PC-3 (cell line): ENCODE results near the gene IFITM10. TPM values are rescaled to one million over a fixed set of nuclear protein-coding genes. Genes with fewer than 3 reads are reported as not detected.

Experiments
- ATAC-seq: fragments of 200-7000 bp; cut with Tn5 transposase; 2 replicates; pipeline ENCODE4 v1.9.1; 2020; ENCODE audit warnings: mild to moderate bottlenecking, moderate library complexity
- BruUV-seq: library from RNA; stranded (reverse); fragments of 400-500 nt; replicated peaks from 2 replicates; lab custom pipeline; 2021; lab: Mats Ljungman, UMichigan
- CTCF ChIA-PET: fragments of 300-600 bp; sonication (Branson Sonifier 250); formaldehyde crosslinking; loops from one replicate; lab custom pipeline; 2022; ENCODE audit warnings: antibody characterized with exemption; lab: Charles Lee
- POLR2A ChIA-PET: fragments of 300-600 bp; sonication (Branson Sonifier 250); formaldehyde crosslinking; loops from one replicate; lab custom pipeline; 2022; ENCODE audit warnings: antibody characterized with exemption; ENCODE audit not compliant: unreplicated experiment; lab: Charles Lee
- DNase-seq: peaks from one replicate; pipeline ENCODE4 v3.0.0-alpha.2; 2015
- H2AFZ ChIP-seq: fragments of 300-600 bp; sonication (generic); 2 replicates; pipeline ENCODE4 v1.6.0; 2016; ENCODE audit warnings: antibody characterized with exemption, low read length
- H3F3A ChIP-seq: fragments of 300-600 bp; sonication (generic); one replicate; pipeline ENCODE4 v1.6.0; 2017; ENCODE audit warnings: antibody characterized with exemption, low read length, control low read depth, mild to moderate bottlenecking; ENCODE audit not compliant: unreplicated experiment
- H3K27ac ChIP-seq: fragments of 300-600 bp; sonication (generic); 2 replicates; pipeline ENCODE4 v1.5.1; 2016; ENCODE audit warnings: mild to moderate bottlenecking, low read length
- H3K27me3 ChIP-seq: fragments of 300-600 bp; sonication (generic); 2 replicates; pipeline ENCODE4 v1.6.1; 2016; ENCODE audit warnings: low read length, mixed read lengths
- H3K36me3 ChIP-seq: fragments of 300-600 bp; sonication (generic); 2 replicates; pipeline ENCODE4 v1.6.1; 2016; ENCODE audit warnings: low read depth, mixed run types, low read length, mixed read lengths
- H3K4me1 ChIP-seq: fragments of 300-600 bp; sonication (generic); 2 replicates; pipeline ENCODE4 v1.5.1; 2016; ENCODE audit warnings: low read length; ENCODE audit not compliant: insufficient read depth
- H3K4me2 ChIP-seq: fragments of 300-600 bp; sonication (generic); 2 replicates; pipeline ENCODE4 v1.6.0; 2016; ENCODE audit warnings: low read length
- H3K4me3 ChIP-seq: fragments of 300-600 bp; sonication (generic); 2 replicates; pipeline ENCODE4 v1.5.1; 2016; ENCODE audit warnings: mild to moderate bottlenecking, low read length, mixed read lengths
- H3K79me2 ChIP-seq: fragments of 300-600 bp; sonication (generic); 2 replicates; pipeline ENCODE4 v1.6.1; 2017; ENCODE audit warnings: low read length, mixed read lengths
- H3K9ac ChIP-seq: fragments of 300-600 bp; sonication (generic); 2 replicates; pipeline ENCODE4 v1.6.0; 2016; ENCODE audit warnings: mild to moderate bottlenecking, low read length
- H3K9me2 ChIP-seq: fragments of 300-600 bp; sonication (generic); replicated peaks from 2 replicates; pipeline ENCODE4 v1.6.1; 2016; ENCODE audit warnings: mixed run types, low read length, mixed read lengths
- H3K9me3 ChIP-seq: fragments of 300-600 bp; sonication (generic); 2 replicates; pipeline ENCODE4 v1.6.1; 2016; ENCODE audit warnings: low read length, mixed read lengths
- H4K20me1 ChIP-seq: fragments of 300-600 bp; sonication (generic); 2 replicates; pipeline ENCODE4 v1.6.1; 2016; ENCODE audit warnings: low read length, mixed read lengths
- CTCF ChIP-seq: fragments of 300-600 bp; sonication (generic); conservative IDR thresholded peaks from 2 replicates; pipeline ENCODE4 v1.5.1; 2017; ENCODE audit warnings: antibody characterized with exemption, low read depth, mild to moderate bottlenecking, low read length
- EZH2 ChIP-seq: fragments of 300-600 bp; sonication (generic); IDR thresholded peaks from one replicate; pipeline ENCODE4 v1.6.1; 2017; ENCODE audit warnings: antibody characterized with exemption, mild to moderate bottlenecking, low read length; ENCODE audit not compliant: unreplicated experiment
- EZH2phosphoT487 ChIP-seq: fragments of 300-600 bp; sonication (generic); IDR thresholded peaks from 2 replicates; pipeline ENCODE4 v1.6.1; 2018; ENCODE audit warnings: mild to moderate bottlenecking, antibody characterized with exemption, low read length, borderline replicate concordance
- intact Hi-C: fragments of 100-400 bp; cut with micrococcal nuclease; formaldehyde crosslinking; loops from 2 replicates; pipeline ENCODE4 v1.9.0; 2023
- total RNA-seq: library from RNA; depleted of rRNA; stranded (reverse); fragments of >200 nt; gene quantifications from 2 replicates; pipeline ENCODE4 v1.2.3, GENCODE V29; 2014

Gene IFITM10
- total RNA-seq, 1 experiment from 2014 or later, result 1.4 TPM

DNA sequence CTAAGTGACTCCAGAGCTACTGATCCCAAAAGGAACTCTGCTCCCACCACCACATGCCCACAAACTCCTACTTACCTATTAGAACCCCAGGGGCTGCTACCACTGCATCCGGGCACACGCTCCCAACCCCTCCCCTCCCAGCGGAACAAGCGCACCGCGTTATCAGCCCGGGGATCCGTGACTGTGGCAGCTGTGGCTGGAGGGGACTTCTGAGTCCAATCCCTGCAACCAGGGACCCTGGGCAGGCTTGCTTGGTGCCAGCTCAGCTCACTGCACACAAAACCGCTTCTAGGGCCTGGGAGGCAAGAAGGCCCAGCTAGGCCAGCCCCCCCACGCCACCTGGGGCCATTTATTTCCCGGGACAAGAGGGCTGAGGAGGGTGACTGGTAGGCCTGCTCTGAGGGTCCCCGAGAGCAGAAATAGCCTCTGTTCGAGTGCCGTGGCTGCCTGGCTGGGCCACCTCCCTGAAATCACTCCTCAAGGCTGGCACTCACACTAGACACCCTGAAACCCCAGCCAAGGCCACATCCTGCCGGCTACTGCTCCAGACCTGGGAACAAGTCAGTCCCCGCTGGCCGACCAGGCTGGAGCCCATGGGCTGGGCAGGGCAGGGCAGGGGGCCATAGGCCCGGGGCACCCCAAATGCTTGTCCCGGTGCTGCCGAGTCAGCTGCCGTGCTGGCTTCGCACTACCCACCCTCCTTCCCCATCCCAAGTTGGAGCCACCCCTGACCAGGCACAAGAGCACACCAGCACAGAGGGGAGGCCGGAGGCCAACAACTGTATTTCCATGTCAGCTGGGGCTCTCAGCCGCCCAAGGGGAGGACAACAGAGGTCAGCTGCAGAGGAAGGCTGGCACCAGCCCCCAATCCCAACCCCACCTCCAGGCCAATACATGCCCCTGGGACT, 1.9 kb upstream of the IFITM10 start:
- Histone ChIP-seq H3K9ac (no peak overlapping the region), H3K4me2 (no peak overlapping the region), H4K20me1 (no peaks in the 10 kb centered on the region), H3K36me3 (no peaks in the 10 kb centered on the region; the same call in 1 of the 2 replicates), H3F3A (no peaks in the 10 kb centered on the region), H3K9me2 (no peaks in the 10 kb centered on the region), H3K4me3 (no peak overlapping the region), H3K79me2 (no peaks in the 10 kb centered on the region), H2AFZ (no peak overlapping the region), H3K27me3 (peaks cover 7% of the 10 kb centered on the region; the same call in 1 of the 2 replicates), H3K9me3 (no peaks in the 10 kb centered on the region), H3K4me1 (no peaks in the 10 kb centered on the region), H3K27ac (no peak overlapping the region)
- no peak for DNase-seq
- ATAC-seq, result no peak
- no TSS peak for BruUV-seq
- POLR2A ChIA-PET, result no interaction called here
- TF ChIP-seq EZH2, result no peak
- no peak for TF ChIP-seq EZH2phosphoT487
- TF ChIP-seq CTCF, result no peak
- CTCF ChIA-PET, result no interaction called here
- intact Hi-C loops, result no loop called here

GRCh38 chr11:1751531-1751921, 1.1 kb upstream of the IFITM10 start:
- no peak overlapping the region for H3K4me2 ChIP-seq
- no peaks in the 10 kb centered on the region; the same call in 1 of the 2 replicates for H3K36me3 ChIP-seq
- H3F3A ChIP-seq, result no peaks in the 10 kb centered on the region
- no TSS peak for BruUV-seq
- ChIA-PET CTCF (no interaction called here), POLR2A (no interaction called here)
- TF ChIP-seq EZH2phosphoT487, result no peak
- TF ChIP-seq CTCF, result no peak
- no peak for TF ChIP-seq EZH2
- DNase-seq, result no peak
- intact Hi-C loops, result no loop called here
- H3K9ac ChIP-seq, result no peak overlapping the region
- H2AFZ ChIP-seq, result no peak overlapping the region
- H3K27me3 ChIP-seq, result peaks cover 7% of the 10 kb centered on the region; the same call in 1 of the 2 replicates
- H3K27ac ChIP-seq, result no peak overlapping the region
- H3K4me3 ChIP-seq, result no peak overlapping the region
- H3K9me2 ChIP-seq, result no peaks in the 10 kb centered on the region
- ATAC-seq, result no peak
- no peaks in the 10 kb centered on the region for H3K4me1 ChIP-seq
- H4K20me1 ChIP-seq, result no peaks in the 10 kb centered on the region
- H3K79me2 ChIP-seq, result no peaks in the 10 kb centered on the region
- H3K9me3 ChIP-seq, result no peaks in the 10 kb centered on the region
